Measurements from ENCODE around the gene NOPCHAP1.

DNA sequence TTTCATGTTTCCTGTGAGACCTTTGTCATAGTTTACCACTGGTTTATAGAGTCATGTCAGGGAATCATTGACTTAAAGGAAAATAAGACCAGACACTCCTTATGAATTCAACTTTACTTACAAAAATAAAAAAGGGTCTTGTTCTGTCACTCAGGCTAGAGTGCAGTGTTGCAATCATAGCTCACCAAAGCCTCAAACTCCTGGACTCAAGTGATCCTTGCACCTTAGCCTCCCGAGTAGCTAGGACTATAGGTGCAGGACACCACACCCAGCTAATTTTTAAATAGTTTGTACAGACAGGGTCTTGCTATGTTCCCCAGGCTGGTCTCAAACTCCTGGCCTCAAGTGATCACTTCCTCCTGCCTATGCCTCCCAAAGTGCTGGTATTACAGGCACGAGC is 47.0 kb upstream of the NOPCHAP1 start:
- TF ChIP-seq, protein P1, sequence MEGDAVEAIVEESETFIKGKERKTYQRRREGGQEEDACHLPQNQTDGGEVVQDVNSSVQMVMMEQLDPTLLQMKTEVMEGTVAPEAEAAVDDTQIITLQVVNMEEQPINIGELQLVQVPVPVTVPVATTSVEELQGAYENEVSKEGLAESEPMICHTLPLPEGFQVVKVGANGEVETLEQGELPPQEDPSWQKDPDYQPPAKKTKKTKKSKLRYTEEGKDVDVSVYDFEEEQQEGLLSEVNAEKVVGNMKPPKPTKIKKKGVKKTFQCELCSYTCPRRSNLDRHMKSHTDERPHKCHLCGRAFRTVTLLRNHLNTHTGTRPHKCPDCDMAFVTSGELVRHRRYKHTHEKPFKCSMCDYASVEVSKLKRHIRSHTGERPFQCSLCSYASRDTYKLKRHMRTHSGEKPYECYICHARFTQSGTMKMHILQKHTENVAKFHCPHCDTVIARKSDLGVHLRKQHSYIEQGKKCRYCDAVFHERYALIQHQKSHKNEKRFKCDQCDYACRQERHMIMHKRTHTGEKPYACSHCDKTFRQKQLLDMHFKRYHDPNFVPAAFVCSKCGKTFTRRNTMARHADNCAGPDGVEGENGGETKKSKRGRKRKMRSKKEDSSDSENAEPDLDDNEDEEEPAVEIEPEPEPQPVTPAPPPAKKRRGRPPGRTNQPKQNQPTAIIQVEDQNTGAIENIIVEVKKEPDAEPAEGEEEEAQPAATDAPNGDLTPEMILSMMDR (IDR thresholded peaks at IDR 0.05), result no peak
- TF ChIP-seq POLR2A (IDR thresholded peaks at IDR 0.05) (no peak), POLR2AphosphoS5 (IDR thresholded peaks at IDR 0.05) (no peak)

Data from suprapubic skin (tissue), 4 donors.